ENCODE data around the gene FRAS1. TPM values are rescaled to one million over a fixed set of nuclear protein-coding genes. Genes with fewer than 3 reads are reported as not detected.
"Not testable (repeated sequence)": the region's sequence is repeated elsewhere in the genome, so short reads cannot be mapped to it uniquely, and the experiment has no call there.

FRAS1 gene
- total RNA-seq, 1 experiment from 2014 or later = 82.0 TPM

DNA sequence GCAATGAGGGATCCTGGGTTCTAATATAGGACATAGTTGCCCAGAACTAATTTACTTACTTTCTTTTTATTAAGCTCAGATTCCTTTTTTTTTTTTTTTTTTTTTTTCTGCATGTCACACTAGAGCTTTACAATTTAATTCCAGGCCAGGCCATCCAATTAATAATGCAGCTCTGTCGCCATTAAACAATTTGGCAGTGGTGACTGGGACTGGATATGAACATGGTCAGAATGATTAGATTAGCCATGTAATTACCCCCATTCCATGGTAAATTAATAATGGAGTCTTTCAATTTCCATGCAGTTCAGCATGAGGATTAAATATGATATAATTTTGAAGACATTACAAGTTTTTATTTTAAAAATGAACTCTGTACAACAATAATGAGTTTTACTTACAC lies 267.5 kb downstream of the FRAS1 start (continued):
- TF ChIP-seq CBFB (CRISPR knock-in tag; IDR thresholded peaks at IDR 0.05; ENCODE audit: low read depth) (no peak), NR1H2 (CRISPR knock-in tag; IDR thresholded peaks at IDR 0.05) (no peak), NR3C1 (CRISPR knock-in tag; conservative IDR thresholded peaks at IDR 0.05; ENCODE audit: low read depth) (no peak)
- TF ChIP-seq, protein P1, sequence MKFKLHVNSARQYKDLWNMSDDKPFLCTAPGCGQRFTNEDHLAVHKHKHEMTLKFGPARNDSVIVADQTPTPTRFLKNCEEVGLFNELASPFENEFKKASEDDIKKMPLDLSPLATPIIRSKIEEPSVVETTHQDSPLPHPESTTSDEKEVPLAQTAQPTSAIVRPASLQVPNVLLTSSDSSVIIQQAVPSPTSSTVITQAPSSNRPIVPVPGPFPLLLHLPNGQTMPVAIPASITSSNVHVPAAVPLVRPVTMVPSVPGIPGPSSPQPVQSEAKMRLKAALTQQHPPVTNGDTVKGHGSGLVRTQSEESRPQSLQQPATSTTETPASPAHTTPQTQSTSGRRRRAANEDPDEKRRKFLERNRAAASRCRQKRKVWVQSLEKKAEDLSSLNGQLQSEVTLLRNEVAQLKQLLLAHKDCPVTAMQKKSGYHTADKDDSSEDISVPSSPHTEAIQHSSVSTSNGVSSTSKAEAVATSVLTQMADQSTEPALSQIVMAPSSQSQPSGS (CRISPR knock-in tag; IDR thresholded peaks at IDR 0.05; ENCODE audit: borderline replicate concordance, low read depth) = no peak

DNA sequence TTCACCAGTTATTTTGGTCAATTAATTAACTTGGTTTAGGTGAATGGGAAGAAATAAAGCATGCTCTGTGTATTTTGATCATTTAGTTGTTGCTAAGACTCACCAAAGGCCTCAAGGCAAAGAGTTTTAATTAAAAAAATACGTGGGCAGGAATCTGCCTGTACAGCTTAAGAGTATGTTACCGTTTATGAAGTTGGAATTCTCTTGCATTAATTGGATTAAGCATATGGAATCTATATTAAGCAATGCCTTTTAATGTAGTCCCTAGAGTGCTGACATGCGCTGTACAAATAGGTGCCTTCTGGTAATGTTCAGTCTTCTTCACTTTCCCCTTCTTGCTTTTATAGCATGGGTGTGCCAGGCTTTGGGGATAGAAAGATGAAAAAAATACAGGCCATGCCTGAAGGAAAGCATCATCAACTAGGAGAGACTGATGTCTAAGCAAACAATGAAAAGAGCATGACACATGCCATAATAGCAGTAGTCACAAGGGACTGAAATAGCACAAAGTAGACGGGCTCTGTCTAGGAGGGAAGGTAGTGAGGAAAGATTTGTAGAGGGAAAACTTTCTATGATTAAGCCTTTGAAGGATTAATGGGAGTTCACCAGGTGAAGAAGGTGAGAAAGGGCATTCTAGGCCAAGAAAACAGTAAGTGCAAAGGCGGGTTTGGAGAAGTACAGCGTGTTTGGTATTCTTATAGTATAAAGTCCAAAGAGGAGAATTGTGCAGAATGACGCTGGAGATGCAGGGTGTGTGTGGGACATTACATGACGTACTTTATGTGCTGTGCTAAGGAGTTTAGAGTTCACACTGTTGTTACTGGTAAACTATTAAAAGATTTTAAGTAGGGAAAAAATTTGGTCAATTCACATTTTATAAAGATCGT lies 268.4 kb downstream of the FRAS1 start:
- TF ChIP-seq SP1 (CRISPR knock-in tag; conservative IDR thresholded peaks at IDR 0.05) (no peak), RORB (CRISPR knock-in tag; IDR thresholded peaks at IDR 0.05) (no peak), NFE2L1 (CRISPR knock-in tag; IDR thresholded peaks at IDR 0.05) (no peak), ZNF232 (CRISPR knock-in tag; IDR thresholded peaks at IDR 0.05) (no peak), SMAD4 (CRISPR knock-in tag; IDR thresholded peaks at IDR 0.05) (no peak), FOXJ3 (CRISPR knock-in tag; IDR thresholded peaks at IDR 0.05; ENCODE audit: borderline replicate concordance) (no peak)
- TF ChIP-seq, protein P2, sequence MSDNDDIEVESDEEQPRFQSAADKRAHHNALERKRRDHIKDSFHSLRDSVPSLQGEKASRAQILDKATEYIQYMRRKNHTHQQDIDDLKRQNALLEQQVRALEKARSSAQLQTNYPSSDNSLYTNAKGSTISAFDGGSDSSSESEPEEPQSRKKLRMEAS (CRISPR knock-in tag; IDR thresholded peaks at IDR 0.05) = no peak
- TF ChIP-seq, protein P3, sequence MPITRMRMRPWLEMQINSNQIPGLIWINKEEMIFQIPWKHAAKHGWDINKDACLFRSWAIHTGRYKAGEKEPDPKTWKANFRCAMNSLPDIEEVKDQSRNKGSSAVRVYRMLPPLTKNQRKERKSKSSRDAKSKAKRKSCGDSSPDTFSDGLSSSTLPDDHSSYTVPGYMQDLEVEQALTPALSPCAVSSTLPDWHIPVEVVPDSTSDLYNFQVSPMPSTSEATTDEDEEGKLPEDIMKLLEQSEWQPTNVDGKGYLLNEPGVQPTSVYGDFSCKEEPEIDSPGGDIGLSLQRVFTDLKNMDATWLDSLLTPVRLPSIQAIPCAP (CRISPR knock-in tag; IDR thresholded peaks at IDR 0.05) = no peak
- TF ChIP-seq, protein P4, sequence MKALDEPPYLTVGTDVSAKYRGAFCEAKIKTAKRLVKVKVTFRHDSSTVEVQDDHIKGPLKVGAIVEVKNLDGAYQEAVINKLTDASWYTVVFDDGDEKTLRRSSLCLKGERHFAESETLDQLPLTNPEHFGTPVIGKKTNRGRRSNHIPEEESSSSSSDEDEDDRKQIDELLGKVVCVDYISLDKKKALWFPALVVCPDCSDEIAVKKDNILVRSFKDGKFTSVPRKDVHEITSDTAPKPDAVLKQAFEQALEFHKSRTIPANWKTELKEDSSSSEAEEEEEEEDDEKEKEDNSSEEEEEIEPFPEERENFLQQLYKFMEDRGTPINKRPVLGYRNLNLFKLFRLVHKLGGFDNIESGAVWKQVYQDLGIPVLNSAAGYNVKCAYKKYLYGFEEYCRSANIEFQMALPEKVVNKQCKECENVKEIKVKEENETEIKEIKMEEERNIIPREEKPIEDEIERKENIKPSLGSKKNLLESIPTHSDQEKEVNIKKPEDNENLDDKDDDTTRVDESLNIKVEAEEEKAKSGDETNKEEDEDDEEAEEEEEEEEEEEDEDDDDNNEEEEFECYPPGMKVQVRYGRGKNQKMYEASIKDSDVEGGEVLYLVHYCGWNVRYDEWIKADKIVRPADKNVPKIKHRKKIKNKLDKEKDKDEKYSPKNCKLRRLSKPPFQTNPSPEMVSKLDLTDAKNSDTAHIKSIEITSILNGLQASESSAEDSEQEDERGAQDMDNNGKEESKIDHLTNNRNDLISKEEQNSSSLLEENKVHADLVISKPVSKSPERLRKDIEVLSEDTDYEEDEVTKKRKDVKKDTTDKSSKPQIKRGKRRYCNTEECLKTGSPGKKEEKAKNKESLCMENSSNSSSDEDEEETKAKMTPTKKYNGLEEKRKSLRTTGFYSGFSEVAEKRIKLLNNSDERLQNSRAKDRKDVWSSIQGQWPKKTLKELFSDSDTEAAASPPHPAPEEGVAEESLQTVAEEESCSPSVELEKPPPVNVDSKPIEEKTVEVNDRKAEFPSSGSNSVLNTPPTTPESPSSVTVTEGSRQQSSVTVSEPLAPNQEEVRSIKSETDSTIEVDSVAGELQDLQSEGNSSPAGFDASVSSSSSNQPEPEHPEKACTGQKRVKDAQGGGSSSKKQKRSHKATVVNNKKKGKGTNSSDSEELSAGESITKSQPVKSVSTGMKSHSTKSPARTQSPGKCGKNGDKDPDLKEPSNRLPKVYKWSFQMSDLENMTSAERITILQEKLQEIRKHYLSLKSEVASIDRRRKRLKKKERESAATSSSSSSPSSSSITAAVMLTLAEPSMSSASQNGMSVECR (CRISPR knock-in tag; IDR thresholded peaks at IDR 0.05; ENCODE audit: borderline replicate concordance) = no peak
- Mint-ChIP-seq H3K27ac (no peak overlapping the region; the same call in 1 of the 2 replicates), H3K27me3 (ENCODE audit: low read depth) (no peaks in the 10 kb centered on the region), H3K9me3 (0 out of 2 replicates have a peak, but pooled peaks cover 3% of the 10 kb centered on the region), H3K4me1 (peaks cover 40% of the 10 kb centered on the region), H3K36me3 (peaks cover 13% of the 10 kb centered on the region), H3K4me3 (no peak overlapping the region)
- POLR2A ChIA-PET = no interaction called here
- DNase-seq (ENCODE audit: low spot score) (no peak), ATAC-seq (no peak)
- CTCF ChIA-PET = no interaction called here

DNA sequence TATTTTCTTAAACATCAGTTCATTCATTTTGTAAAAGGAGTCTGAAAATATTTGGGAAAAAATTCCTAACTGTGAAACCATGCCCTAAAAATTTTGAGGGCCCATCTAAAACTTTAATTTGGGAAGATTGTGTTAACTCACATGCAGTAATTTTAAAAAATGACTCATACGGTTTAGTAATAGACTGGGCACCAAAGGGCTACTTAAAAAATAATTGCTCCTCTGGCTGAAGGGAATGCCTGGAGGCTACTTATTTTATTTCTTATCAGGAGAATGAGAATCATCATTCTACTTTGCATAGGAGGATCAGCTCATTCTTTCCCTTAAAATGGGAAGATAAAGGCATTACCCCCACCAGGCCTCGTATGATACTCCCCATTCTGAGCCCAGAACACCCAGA lies 271.5 kb downstream of the FRAS1 start:
- H3K4me3 Mint-ChIP-seq; H3K36me3 Mint-ChIP-seq; H3K9me3 Mint-ChIP-seq; POLR2A ChIA-PET; DNase-seq (ENCODE audit: low spot score); H3K27me3 Mint-ChIP-seq (ENCODE audit: low read depth); CTCF ChIA-PET; ATAC-seq: not testable (repeated sequence)
- peaks cover 51% of the 10 kb centered on the region for H3K4me1 Mint-ChIP-seq
- H3K27ac Mint-ChIP-seq = 0 out of 2 replicates have a peak overlapping the region, but pooled peaks have one; percentile 14

DNA sequence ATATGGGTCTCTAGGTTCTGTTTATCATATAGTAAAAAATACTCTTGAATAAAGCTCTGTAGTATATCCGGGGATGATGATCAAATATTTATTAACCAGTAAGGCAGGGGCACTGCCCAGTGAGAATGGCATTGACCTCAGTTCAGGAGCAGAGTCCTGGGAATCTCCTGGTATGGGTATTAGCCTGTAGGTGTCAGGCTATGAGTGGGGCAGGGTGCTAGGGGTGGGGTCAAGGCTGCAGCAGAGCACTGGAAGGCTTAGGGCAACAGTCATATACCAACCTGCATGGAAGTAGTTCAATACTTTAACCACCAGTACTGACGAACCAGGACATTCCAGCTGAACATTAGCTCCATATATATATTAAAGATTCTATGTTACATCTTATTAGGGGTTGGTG lies 274.1 kb downstream of the FRAS1 start:
- peak overlapping the region; percentile 62; the same call in 1 of the 2 replicates for H3K27ac Mint-ChIP-seq
- no peaks in the 10 kb centered on the region for H3K27me3 Mint-ChIP-seq (ENCODE audit: low read depth)
- H3K9me3 Mint-ChIP-seq = 0 out of 2 replicates have a peak, but pooled peaks cover 3% of the 10 kb centered on the region
- TF ChIP-seq, protein P5, sequence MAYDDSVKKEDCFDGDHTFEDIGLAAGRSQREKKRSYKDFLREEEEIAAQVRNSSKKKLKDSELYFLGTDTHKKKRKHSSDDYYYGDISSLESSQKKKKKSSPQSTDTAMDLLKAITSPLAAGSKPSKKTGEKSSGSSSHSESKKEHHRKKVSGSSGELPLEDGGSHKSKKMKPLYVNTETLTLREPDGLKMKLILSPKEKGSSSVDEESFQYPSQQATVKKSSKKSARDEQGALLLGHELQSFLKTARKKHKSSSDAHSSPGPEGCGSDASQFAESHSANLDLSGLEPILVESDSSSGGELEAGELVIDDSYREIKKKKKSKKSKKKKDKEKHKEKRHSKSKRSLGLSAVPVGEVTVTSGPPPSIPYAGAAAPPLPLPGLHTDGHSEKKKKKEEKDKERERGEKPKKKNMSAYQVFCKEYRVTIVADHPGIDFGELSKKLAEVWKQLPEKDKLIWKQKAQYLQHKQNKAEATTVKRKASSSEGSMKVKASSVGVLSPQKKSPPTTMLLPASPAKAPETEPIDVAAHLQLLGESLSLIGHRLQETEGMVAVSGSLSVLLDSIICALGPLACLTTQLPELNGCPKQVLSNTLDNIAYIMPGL (CRISPR knock-in tag; IDR thresholded peaks at IDR 0.05) = no peak
- TF ChIP-seq, protein P6, sequence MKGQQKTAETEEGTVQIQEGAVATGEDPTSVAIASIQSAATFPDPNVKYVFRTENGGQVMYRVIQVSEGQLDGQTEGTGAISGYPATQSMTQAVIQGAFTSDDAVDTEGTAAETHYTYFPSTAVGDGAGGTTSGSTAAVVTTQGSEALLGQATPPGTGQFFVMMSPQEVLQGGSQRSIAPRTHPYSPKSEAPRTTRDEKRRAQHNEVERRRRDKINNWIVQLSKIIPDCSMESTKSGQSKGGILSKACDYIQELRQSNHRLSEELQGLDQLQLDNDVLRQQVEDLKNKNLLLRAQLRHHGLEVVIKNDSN (CRISPR knock-in tag; IDR thresholded peaks at IDR 0.05) = no peak
- no peak overlapping the region for H3K4me3 Mint-ChIP-seq
- no peak for DNase-seq (ENCODE audit: low spot score)
- CTCF ChIA-PET = no interaction called here
- H3K4me1 Mint-ChIP-seq = peaks cover 65% of the 10 kb centered on the region
- POLR2A ChIA-PET = no interaction called here
- peak; percentile 42 for ATAC-seq
- H3K36me3 Mint-ChIP-seq = peaks cover 19% of the 10 kb centered on the region

Measured in WTC11 (cell line).